Activated CD4-positive, CD25-positive, alpha-beta regulatory T cell treated with anti-CD3 and anti-CD28 coated beads, Interleukin-2, amount 50 U/mL, for 24 hours (primary cell): ENCODE results near the gene SV2C.

ENCODE experiments used
- ATAC-seq, 2 donors: fragments of 150-1000 bp; cut with Tn5 transposase; one replicate each; pipeline ENCODE4 v1.10.0; 2021; ENCODE audit warnings: mild to moderate bottlenecking in 1 of 2, moderate library complexity in 1 of 2

The SV2C gene

GRCh38 chr5:76386360-76386759 is 303.2 kb downstream of the SV2C start:
- no peak for ATAC-seq

- ATAC-seq: no peak
Observed at GRCh38 chr5:76388236-76388635, 305.1 kb downstream of the SV2C start.

- ATAC-seq: no peak
Observed at GRCh38 chr5:76388791-76389512, 305.8 kb downstream of the SV2C start.

- no peak for ATAC-seq
Observed at GRCh38 chr5:76389513-76390154, 306.5 kb downstream of the SV2C start.

- no peak for ATAC-seq
Observed at GRCh38 chr5:76391014-76391413, 307.8 kb downstream of the SV2C start.

GRCh38 chr5:76393035-76393680 is 310.0 kb downstream of the SV2C start:
- ATAC-seq: peak; percentile 61 to 77

- no peak for ATAC-seq
Observed at GRCh38 chr5:76397200-76397599, 314.0 kb downstream of the SV2C start.

- ATAC-seq: no peak
Observed at GRCh38 chr5:76399268-76399667, 316.1 kb downstream of the SV2C start.

GRCh38 chr5:76400466-76400865 is 317.3 kb downstream of the SV2C start:
- no peak for ATAC-seq

GRCh38 chr5:76401801-76402250 is 318.6 kb downstream of the SV2C start:
- ATAC-seq: peak in 1 of 2 donors; percentile 8

GRCh38 chr5:76402251-76402885 is 319.2 kb downstream of the SV2C start:
- peak; percentile 55 to 63 for ATAC-seq

- peak; percentile 58 to 69 for ATAC-seq
Observed at GRCh38 chr5:76402886-76403765, 319.9 kb downstream of the SV2C start, which contains the start of gene IQGAP2. TSS of gene IQGAP2 (plus strand) at chr5:76403285. CDS start at chr5:76403546, 261 bp downstream.
